RWPE2 (cell line): ENCODE measurements around the gene PLEKHM3.
A peak's percentile ranks its signal among the peaks of the same experiment; 100 is the strongest.

ENCODE experiments used
- ATAC-seq: fragments of 200-7000 bp; cut with Tn5 transposase; 3 replicates; pipeline ENCODE4 v1.9.1; 2021; ENCODE audit warnings: low read depth
- DNase-seq: peaks from one replicate; pipeline ENCODE4 v3.0.0-alpha.2; 2020; ENCODE audit warnings: low spot score
- H3K27ac ChIP-seq: fragments of 450-650 bp; 2 replicates; pipeline ENCODE4 v1.5.1; 2017; ENCODE audit warnings: mild to moderate bottlenecking; ENCODE audit not compliant: poor library complexity, severe bottlenecking
- H3K27me3 ChIP-seq: fragments of 250-450 bp; sonication (Bioruptor Pico); 2 replicates; pipeline ENCODE4 v1.5.1; 2021; ENCODE audit warnings: mild to moderate bottlenecking, moderate library complexity; ENCODE audit not compliant: insufficient read depth, poor library complexity, severe bottlenecking
- H3K36me3 ChIP-seq: fragments of 250-450 bp; sonication (Bioruptor Pico); 2 replicates; pipeline ENCODE4 v1.5.1; 2020; ENCODE audit warnings: low read depth, mild to moderate bottlenecking, moderate library complexity
- H3K4me1 ChIP-seq: fragments of 250-450 bp; sonication (Bioruptor Pico); 2 replicates; pipeline ENCODE4 v1.5.1; 2021; ENCODE audit warnings: mild to moderate bottlenecking, moderate library complexity; ENCODE audit not compliant: insufficient read depth, poor library complexity, severe bottlenecking
- H3K4me3 ChIP-seq: fragments of 250-450 bp; sonication (Bioruptor Pico); 2 replicates; pipeline ENCODE4 v1.5.1; 2021; ENCODE audit warnings: mild to moderate bottlenecking, moderate library complexity; ENCODE audit not compliant: severe bottlenecking
- H3K9me3 ChIP-seq: fragments of 250-450 bp; sonication (Bioruptor Pico); 2 replicates; pipeline ENCODE4 v1.5.1; 2021; ENCODE audit warnings: mild to moderate bottlenecking, moderate library complexity; ENCODE audit not compliant: severe bottlenecking
- TF ChIP-seq, protein P1 (sequence below): fragments of 450-650 bp; IDR thresholded peaks from one replicate; pipeline ENCODE4 v1.5.1; 2017; ENCODE audit warnings: mild to moderate bottlenecking, moderate library complexity; ENCODE audit not compliant: poor library complexity, severe bottlenecking

Gene PLEKHM3

DNA sequence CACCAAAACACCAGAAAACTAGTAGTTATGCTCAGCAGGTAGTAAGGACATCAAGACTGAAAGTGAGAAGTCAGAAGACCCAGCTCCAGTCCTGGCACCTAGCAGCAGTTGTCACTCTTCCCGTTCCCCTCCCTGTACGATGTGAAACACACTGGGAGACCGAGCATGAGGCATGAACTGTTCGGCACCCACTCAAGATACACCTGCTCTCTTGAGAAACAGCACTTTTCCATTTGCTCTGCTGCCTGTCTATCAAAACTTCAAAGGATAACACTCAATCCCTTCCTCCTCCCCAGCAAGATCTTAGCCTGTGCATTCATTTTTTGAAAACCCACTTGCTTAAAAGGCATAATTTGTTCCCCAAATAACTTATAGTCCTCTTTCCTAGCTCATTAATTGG, 123.9 kb downstream of the PLEKHM3 start:
- no peaks in the 10 kb centered on the region for H3K27me3 ChIP-seq
- TF ChIP-seq, protein P1, sequence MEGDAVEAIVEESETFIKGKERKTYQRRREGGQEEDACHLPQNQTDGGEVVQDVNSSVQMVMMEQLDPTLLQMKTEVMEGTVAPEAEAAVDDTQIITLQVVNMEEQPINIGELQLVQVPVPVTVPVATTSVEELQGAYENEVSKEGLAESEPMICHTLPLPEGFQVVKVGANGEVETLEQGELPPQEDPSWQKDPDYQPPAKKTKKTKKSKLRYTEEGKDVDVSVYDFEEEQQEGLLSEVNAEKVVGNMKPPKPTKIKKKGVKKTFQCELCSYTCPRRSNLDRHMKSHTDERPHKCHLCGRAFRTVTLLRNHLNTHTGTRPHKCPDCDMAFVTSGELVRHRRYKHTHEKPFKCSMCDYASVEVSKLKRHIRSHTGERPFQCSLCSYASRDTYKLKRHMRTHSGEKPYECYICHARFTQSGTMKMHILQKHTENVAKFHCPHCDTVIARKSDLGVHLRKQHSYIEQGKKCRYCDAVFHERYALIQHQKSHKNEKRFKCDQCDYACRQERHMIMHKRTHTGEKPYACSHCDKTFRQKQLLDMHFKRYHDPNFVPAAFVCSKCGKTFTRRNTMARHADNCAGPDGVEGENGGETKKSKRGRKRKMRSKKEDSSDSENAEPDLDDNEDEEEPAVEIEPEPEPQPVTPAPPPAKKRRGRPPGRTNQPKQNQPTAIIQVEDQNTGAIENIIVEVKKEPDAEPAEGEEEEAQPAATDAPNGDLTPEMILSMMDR, result no peak
- no peaks in the 10 kb centered on the region for H3K9me3 ChIP-seq
- no peaks in the 10 kb centered on the region for H3K4me1 ChIP-seq
- DNase-seq, result no peak
- H3K36me3 ChIP-seq, result no peaks in the 10 kb centered on the region
- H3K4me3 ChIP-seq, result no peak overlapping the region
- H3K27ac ChIP-seq, result no peak overlapping the region
- no peak for ATAC-seq

DNA sequence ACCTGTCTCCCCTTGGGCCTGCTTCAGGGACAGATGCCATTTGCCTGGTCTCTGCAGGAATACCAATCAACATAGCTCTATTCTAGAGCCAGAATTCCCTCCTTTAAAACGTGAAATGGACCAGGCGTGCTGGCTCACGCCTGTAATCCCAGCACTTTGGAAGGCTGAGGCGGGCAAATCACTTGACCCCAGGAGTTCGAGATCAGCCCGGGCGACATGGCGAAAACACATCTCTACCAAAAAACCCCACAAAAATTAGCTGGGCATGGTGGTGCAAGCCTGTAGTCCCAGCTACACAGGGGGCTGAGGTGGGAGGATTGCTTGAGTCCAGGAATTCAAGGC, 127.0 kb downstream of the PLEKHM3 start:
- TF ChIP-seq, protein P1, result no peak

DNA sequence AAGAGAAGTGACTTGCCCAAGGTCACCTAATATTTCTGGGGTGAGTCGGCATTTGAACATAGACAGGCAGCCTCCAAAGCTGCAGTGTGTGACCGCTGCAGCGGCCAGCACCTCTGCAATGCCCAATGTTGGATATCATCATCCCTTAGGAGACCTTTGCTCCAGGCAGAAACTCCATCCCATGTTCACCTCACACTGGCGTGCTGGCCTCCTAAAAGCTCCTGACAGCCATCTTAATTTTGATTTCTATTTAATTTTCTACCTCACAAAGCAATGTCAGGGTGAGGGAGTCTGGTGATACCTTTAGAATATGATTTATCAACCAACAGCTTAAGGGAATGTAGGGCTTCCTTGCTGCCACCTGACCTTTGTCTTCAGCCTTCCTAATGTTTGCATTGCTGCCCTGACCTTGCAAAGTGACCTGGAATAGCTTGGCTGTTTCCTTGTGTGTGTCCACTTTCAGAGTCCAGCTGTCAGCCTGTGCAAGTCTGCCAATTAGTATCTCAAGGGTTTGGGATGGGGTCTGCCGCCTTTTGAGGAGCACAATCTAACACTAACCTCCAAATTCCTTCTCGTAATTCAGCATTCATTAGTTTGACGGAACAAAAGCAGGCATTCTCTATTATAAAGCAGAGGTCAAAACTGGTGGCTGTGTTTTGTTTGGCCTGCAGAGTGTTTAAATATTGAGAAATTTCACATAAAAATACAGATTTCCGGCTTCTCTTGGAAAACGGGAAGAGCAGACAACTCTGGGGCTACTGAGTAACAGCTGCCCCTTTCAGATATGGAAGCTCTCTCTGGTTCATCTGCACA, 127.6 kb downstream of the PLEKHM3 start:
- Histone ChIP-seq H3K9me3 (no peaks in the 10 kb centered on the region), H3K27me3 (no peaks in the 10 kb centered on the region), H3K27ac (no peak overlapping the region), H3K4me3 (no peak overlapping the region), H3K36me3 (no peaks in the 10 kb centered on the region), H3K4me1 (no peaks in the 10 kb centered on the region)
- TF ChIP-seq, protein P1, result no peak
- no peak for DNase-seq
- ATAC-seq, result no peak

More for the DNA sequence above, 127.0 kb downstream of the PLEKHM3 start:
- H3K4me1 ChIP-seq, result no peaks in the 10 kb centered on the region
- ATAC-seq, result no peak
- H3K4me3 ChIP-seq, result no peak overlapping the region
- no peaks in the 10 kb centered on the region for H3K27me3 ChIP-seq
- no peaks in the 10 kb centered on the region for H3K9me3 ChIP-seq
- DNase-seq, result no peak
- H3K36me3 ChIP-seq, result no peaks in the 10 kb centered on the region
- no peak overlapping the region for H3K27ac ChIP-seq

DNA sequence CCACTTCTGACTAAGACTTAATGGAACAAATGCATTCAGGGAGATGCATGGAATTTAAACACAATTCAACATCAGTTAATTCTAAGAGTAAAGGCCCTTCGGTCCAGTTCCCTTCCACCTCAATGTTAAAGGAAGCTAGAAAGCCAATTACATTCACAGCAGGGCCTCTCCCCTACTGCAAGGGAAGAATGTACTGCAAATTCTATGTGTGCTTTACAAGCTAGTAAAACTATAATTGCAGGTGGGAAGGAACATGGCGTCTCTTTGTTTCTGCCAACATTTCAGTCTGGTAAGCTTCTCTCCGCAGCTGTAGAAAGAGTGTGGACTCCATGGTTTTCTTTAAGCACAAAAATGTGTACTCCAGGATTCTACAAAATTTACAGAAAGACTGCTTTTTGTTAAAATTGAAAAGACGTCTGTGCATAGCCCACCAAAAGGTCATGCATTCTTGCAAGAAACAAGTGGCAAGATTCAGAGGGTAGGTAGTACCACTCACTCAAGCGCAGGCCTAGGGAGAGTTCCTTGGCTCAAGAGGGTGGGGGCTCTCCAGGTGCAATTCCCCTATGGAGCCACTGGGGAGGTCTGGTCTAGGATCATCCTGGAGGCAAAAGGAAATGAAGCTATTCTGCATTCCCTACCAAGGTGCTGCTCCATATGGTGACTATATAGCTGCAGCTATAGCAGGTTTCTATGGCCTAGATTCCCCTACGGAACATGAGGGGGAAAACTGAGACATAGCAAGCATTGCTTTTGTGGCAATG, 128.6 kb downstream of the PLEKHM3 start:
- DNase-seq (no peak), ATAC-seq (peak; percentile 56; the same call in 2 of the 3 replicates)
- H3K36me3 ChIP-seq, result no peaks in the 10 kb centered on the region
- no peaks in the 10 kb centered on the region for H3K4me1 ChIP-seq
- no peaks in the 10 kb centered on the region for H3K9me3 ChIP-seq
- no peak overlapping the region for H3K4me3 ChIP-seq
- no peaks in the 10 kb centered on the region for H3K27me3 ChIP-seq
- TF ChIP-seq, protein P1, result no peak
- no peak overlapping the region for H3K27ac ChIP-seq
